Stimulated activated CD8-positive, alpha-beta memory T cell treated with anti-CD3 and anti-CD28 coated beads, Interleukin-7, amount 100 ng/mL, for 48 hours (primary cell): ENCODE measurements around the gene FBXO3.
"Not testable (repeated sequence)": the region's sequence is repeated elsewhere in the genome, so short reads cannot be mapped to it uniquely, and the experiment has no call there.

ENCODE experiments used
- DNase-seq, 2 donors: peaks; one replicate each; pipeline ENCODE4 v3.0.0-alpha.2; 2020; ENCODE audit warnings: low read depth in 1 of 2; ENCODE audit errors: extremely low read depth in 1 of 2

FBXO3 gene, protein sequence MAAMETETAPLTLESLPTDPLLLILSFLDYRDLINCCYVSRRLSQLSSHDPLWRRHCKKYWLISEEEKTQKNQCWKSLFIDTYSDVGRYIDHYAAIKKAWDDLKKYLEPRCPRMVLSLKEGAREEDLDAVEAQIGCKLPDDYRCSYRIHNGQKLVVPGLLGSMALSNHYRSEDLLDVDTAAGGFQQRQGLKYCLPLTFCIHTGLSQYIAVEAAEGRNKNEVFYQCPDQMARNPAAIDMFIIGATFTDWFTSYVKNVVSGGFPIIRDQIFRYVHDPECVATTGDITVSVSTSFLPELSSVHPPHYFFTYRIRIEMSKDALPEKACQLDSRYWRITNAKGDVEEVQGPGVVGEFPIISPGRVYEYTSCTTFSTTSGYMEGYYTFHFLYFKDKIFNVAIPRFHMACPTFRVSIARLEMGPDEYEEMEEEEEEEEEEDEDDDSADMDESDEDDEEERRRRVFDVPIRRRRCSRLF

GRCh38 chr11:33773987-33774735 is at the start of gene FBXO3:
FBXO3 (minus strand) TSS chr11:33774520; CDS start chr11:33774497, 23 bp downstream.
- DNase-seq: peak; percentile 58 to 60

GRCh38 chr11:33822981-33823380 is 48.7 kb upstream of the FBXO3 start:
- not testable (repeated sequence) for DNase-seq

DNA sequence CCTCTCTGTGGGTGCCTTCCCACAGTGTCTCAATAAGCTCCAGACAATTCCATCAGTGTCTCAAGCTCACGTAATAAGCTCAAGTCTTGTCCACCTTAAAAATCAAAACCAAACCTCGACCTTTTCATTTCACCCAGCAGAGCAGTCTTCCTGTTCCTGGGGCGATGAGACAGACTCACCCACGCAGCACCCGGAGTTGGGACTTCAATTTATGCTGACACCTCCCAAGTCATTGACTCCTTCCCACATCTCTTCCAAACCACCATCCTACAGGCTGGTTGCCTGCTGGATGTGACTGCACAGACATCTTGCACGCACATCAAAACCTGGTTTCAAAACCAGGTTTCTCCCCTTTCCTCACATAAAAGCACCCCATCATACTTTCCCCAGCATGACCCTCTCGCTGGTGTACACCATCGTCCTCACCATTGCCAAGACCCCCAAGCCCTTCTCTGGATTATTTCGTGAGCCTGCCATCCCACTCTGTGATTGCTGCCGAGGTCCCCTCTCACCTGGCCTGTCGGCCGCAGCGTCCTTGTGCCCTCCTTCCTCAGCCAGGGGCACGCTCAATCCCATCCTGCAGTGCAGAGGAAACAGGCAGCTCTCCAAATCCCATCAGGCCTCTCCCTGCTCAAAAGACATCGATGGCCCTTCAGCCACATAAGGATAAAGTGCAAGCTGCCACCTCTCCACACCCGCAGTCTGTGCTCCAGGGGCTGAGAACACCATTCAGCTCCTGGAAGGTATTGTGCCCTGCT is 45.1 kb upstream of the FBXO3 start:
- DNase-seq: no peak

DNA sequence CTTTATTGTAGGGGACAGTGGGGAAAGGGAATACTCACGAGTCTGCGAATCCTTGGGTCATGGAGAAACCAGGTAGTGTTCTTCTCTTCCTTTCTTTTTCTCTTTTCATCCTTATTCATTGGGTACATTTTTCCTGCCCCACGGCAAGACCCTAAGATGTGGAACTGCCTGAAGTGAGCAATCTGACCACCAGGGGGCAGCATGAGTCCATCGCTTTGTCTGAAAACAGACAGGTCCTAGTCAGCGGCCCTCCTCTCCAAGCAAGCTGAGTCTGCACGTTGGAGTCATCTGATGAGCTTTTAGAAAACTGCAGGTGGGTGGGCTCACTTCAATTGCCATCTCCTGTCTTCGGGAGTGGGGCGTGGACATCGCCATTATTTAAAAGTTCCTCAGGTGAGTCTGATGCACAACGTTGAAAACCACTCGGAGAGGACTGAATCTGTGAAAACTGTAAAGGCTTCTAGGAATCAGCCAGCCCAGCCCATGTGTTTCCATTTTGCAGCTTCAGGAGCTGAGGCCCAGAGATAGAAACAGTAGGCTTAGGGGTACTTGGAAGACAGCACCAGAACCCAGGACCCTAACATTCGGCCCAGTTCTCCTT is 34.0 kb upstream of the FBXO3 start:
- DNase-seq: peak; percentile 27 to 76

DNA sequence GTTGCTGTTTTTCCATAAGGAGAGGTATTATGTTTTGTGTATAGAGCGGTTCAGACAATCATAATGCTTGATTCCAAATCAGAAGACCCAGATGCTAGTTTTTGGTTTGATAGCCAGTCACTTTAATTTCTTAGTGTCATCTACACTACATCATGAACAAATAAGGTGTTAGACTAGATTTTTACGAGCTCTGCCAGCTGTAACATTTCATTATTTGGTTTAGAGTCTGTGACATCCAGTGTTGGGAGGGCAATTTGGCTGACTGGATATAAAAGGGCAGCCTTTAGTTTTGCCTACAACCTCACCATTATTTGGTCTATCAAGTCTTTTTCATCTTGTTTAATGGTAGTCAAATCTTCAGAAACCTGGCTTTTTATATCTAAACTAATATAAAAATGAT is 30.2 kb upstream of the FBXO3 start:
- no peak for DNase-seq

GRCh38 chr11:33802194-33802950 is 28.1 kb upstream of the FBXO3 start:
- DNase-seq: peak in 1 of 2 donors; percentile 11

GRCh38 chr11:33801821-33802193 is 27.5 kb upstream of the FBXO3 start:
- DNase-seq: no peak

GRCh38 chr11:33797879-33798278 is 23.6 kb upstream of the FBXO3 start:
- no peak for DNase-seq

GRCh38 chr11:33790040-33790439 is 15.7 kb upstream of the FBXO3 start:
- no peak for DNase-seq

DNA sequence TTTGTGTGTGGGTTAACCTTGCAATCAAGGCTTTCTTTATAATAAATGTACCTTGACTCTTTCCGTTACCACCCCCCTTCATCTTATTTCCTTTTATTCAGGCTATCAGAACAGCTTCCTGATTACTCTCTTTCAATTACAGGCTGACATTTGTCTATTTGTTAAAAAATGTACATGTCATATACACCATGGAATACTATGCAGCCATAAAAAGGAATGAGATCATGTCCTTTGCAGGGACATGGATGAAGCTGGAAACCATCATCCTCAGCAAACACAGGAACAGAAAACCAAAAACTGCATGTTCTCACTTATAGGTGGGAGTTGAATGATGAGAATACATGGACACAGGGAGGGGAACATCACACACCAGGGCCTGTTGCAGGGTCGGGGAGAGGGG is 13.8 kb upstream of the FBXO3 start:
- DNase-seq: not testable (repeated sequence)

- DNase-seq: no peak
These were observed 12.8 kb upstream of the FBXO3 start for GRCh38 chr11:33787076-33787475.

- no peak for DNase-seq
These were observed 11.3 kb upstream of the FBXO3 start for GRCh38 chr11:33785609-33786008.

- no peak for DNase-seq
These were observed 5.7 kb upstream of the FBXO3 start for GRCh38 chr11:33779849-33780528.

- no peak for DNase-seq
These were observed 4.4 kb upstream of the FBXO3 start for GRCh38 chr11:33778675-33779074.

GRCh38 chr11:33777906-33778305 is 3.6 kb upstream of the FBXO3 start:
- no peak for DNase-seq

DNA sequence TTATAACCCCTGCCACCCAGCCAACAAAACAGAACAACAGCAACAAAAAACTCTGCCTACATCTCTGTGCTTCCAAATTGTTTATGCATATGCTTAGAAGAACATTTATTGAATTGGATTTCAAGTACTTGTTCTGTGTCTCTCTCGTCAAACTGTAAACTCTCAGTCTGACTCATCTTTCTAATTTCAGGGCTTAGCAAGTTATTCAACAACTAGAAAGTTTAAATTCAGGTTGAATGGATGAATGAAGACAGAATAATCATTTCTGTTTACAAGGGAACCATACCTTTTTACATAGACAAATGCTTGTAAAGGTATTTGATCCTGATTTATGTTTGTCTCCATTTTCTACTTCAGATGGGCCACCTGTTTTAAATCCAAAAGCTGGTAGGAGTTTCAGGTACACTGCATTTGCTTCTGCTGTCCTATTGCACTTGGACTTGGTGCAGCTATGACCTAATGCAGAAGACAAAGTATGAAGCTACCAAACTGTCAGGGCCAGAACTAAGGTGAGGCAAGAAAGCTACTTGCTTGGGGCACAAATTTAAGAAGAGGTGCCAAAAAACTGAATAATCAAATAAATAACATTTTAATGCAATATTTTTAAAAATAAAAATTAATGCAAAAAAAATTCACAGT is 1.6 kb upstream of the FBXO3 start:
- DNase-seq: no peak

- DNase-seq: no peak
These were observed 1.1 kb upstream of the FBXO3 start for GRCh38 chr11:33775467-33775807.

DNA sequence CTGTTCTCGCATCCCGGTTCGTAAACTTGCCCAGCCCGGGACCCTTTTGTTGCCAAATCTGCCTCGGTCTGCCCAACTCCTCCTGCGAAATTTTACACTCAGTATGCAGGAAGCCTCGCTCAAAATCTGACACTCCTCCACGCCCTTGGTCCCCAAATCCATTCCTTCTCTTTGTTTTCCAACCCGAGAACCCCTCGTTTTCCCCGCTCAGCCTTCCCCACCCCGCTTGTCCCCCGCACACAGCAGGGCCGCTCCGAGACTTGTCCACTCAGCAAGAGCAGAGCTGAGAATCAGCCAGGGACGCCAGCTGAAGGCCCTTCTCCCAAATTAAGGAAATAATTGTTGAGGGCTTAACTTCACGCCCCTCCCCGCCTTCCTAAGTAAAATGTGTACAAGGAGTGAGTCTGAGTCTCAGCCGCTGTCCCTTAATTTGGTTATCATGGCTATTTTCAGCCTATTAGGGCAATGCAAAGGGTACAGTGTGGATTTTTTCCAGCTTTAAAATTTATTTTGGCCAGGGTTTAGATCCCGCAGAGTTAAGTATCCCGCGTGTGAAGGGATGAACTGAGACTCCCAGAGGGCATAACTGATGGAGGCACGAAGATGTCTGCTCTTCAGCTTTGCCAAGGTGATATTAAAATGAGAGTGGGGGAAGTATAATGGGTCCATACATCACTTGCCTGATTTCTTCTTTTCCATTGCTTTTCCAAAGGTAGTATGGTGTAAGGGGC is 581 bp upstream of the FBXO3 start:
- no peak for DNase-seq
